Measurements from ENCODE around the gene TFAM.

GRCh38 chr10:58448121-58448935 is 63.1 kb downstream of the TFAM start:
- TF ChIP-seq ZBTB33 (IDR thresholded peaks at IDR 0.05; ENCODE audit: extremely low read depth, insufficient replicate concordance, low read length), result no peak
- TF ChIP-seq CTCF (IDR thresholded peaks at IDR 0.05 in 2 of 3, conservative IDR thresholded peaks at IDR 0.05 in 1 of 3; ENCODE audit: borderline replicate concordance in 1 of 3, insufficient read depth in 1 of 3, low read depth in 2 of 3, low read length in 2 of 3), result no peak
- TF ChIP-seq ATF3 (IDR thresholded peaks at IDR 0.05), result no peak
- TF ChIP-seq POLR2AphosphoS5 (IDR thresholded peaks at IDR 0.05; ENCODE audit: low read depth, low read length), result no peak
- TF ChIP-seq EZH2 (IDR thresholded peaks at IDR 0.05), result no peak
- no peak for TF ChIP-seq SP1 (IDR thresholded peaks at IDR 0.05; ENCODE audit: low read depth)
- TF ChIP-seq RAD21 (IDR thresholded peaks at IDR 0.05; ENCODE audit: low read depth), result no peak

Data from HCT116 (cell line).